NCI-H226 (cell line): Measurements from ENCODE around the gene PSMB9.

Source experiments
- DNase-seq: peaks from one replicate; pipeline ENCODE4 v3.0.0-alpha.2; 2015

Gene PSMB9

GRCh38 chr6:32840604-32841246 lies 13.3 kb upstream of the PSMB9 start:
- DNase-seq, result no peak

GRCh38 chr6:32842021-32842650 lies 11.9 kb upstream of the PSMB9 start:
- no peak for DNase-seq

GRCh38 chr6:32842690-32843089 lies 11.3 kb upstream of the PSMB9 start:
- DNase-seq, result no peak

- no peak for DNase-seq
Measured at GRCh38 chr6:32843331-32843978, 10.5 kb upstream of the PSMB9 start.

- DNase-seq, result peak; percentile 95
Measured at GRCh38 chr6:32843979-32844838, 9.8 kb upstream of the PSMB9 start, which contains the start of gene PSMB8. PSMB8 (minus strand) TSS chr6:32844047; CDS start chr6:32843996, 51 bp downstream.

GRCh38 chr6:32844839-32845383 lies 9.1 kb upstream of the PSMB9 start:
- no peak for DNase-seq

GRCh38 chr6:32845384-32845884 lies 8.6 kb upstream of the PSMB9 start:
- DNase-seq, result no peak

GRCh38 chr6:32847004-32847403 lies 7.0 kb upstream of the PSMB9 start:
- DNase-seq, result no peak

- DNase-seq, result no peak
Measured at GRCh38 chr6:32847795-32848194, 6.2 kb upstream of the PSMB9 start.

GRCh38 chr6:32849126-32849525 lies 4.9 kb upstream of the PSMB9 start:
- no peak for DNase-seq

- DNase-seq, result no peak
Measured at GRCh38 chr6:32851025-32851424, 3.0 kb upstream of the PSMB9 start.

GRCh38 chr6:32852018-32852843 lies 1.8 kb upstream of the PSMB9 start:
- no peak for DNase-seq

GRCh38 chr6:32852844-32853540 lies 1.0 kb upstream of the PSMB9 start:
- no peak for DNase-seq

- peak; percentile 33 for DNase-seq
Measured at GRCh38 chr6:32854376-32855178, 585 bp downstream of the PSMB9 start.

GRCh38 chr6:32855467-32856174 lies 1.6 kb downstream of the PSMB9 start:
- no peak for DNase-seq

GRCh38 chr6:32857156-32857891 lies 3.3 kb downstream of the PSMB9 start:
- DNase-seq, result no peak

GRCh38 chr6:32858194-32858593 lies 4.2 kb downstream of the PSMB9 start:
- no peak for DNase-seq

- no peak for DNase-seq
Measured at GRCh38 chr6:32860674-32861073, 6.7 kb downstream of the PSMB9 start.

GRCh38 chr6:32862725-32863124 lies 8.7 kb downstream of the PSMB9 start:
- DNase-seq, result no peak
